Effector CD8-positive, alpha-beta T cell (primary cell): Measurements from ENCODE around the gene CYP24A1.

Source experiments
- DNase-seq: peaks from one replicate; lab custom pipeline; 2025; lab: John Stamatoyannopoulos, UW

The CYP24A1 gene

GRCh38 chr20:54203281-54203680 lies 29.5 kb upstream of the CYP24A1 start:
- DNase-seq = no peak

GRCh38 chr20:54201268-54201846 lies 27.6 kb upstream of the CYP24A1 start:
- no peak for DNase-seq

GRCh38 chr20:54200487-54201267 lies 26.9 kb upstream of the CYP24A1 start:
- no peak for DNase-seq

- DNase-seq = peak; percentile 54
Measured at GRCh38 chr20:54199721-54200176, 26.0 kb upstream of the CYP24A1 start.

- no peak for DNase-seq
Measured at GRCh38 chr20:54199283-54199682, 25.5 kb upstream of the CYP24A1 start.

- DNase-seq = no peak
Measured at GRCh38 chr20:54197621-54198604, 24.1 kb upstream of the CYP24A1 start.

- no peak for DNase-seq
Measured at GRCh38 chr20:54195483-54196472, 22.0 kb upstream of the CYP24A1 start.

- DNase-seq = no peak
Measured at GRCh38 chr20:54194724-54195438, 21.1 kb upstream of the CYP24A1 start.

GRCh38 chr20:54193817-54194216 lies 20.0 kb upstream of the CYP24A1 start:
- DNase-seq = no peak

GRCh38 chr20:54190217-54190616 lies 16.4 kb upstream of the CYP24A1 start:
- DNase-seq = no peak

GRCh38 chr20:54189630-54190029 lies 15.8 kb upstream of the CYP24A1 start:
- DNase-seq = no peak

- no peak for DNase-seq
Measured at GRCh38 chr20:54188132-54188849, 14.5 kb upstream of the CYP24A1 start.

- DNase-seq = no peak
Measured at GRCh38 chr20:54184904-54185626, 11.3 kb upstream of the CYP24A1 start.

- DNase-seq = no peak
Measured at GRCh38 chr20:54184071-54184470, 10.3 kb upstream of the CYP24A1 start.

- no peak for DNase-seq
Measured at GRCh38 chr20:54180931-54181330, 7.1 kb upstream of the CYP24A1 start.

GRCh38 chr20:54179946-54180345 lies 6.2 kb upstream of the CYP24A1 start:
- no peak for DNase-seq

- DNase-seq = no peak
Measured at GRCh38 chr20:54178256-54178655, 4.5 kb upstream of the CYP24A1 start.

- DNase-seq = no peak
Measured at GRCh38 chr20:54177378-54177777, 3.6 kb upstream of the CYP24A1 start.

- DNase-seq = no peak
Measured at GRCh38 chr20:54176610-54177009, 2.8 kb upstream of the CYP24A1 start.
